Natural killer cell (primary cell): ENCODE measurements around the gene TAS2R16. TPM values are rescaled to one million over a fixed set of nuclear protein-coding genes. Genes with fewer than 3 reads are reported as not detected.

Experiments used
- ATAC-seq, 3 donors: fragments of 150-1000 bp in 2 of 3; fragments of 200-7000 bp in 1 of 3; cut with Tn5 transposase; 1 replicate in 1 of 3; 2 replicates in 2 of 3; pipeline ENCODE4 v1.10.0; 2021; ENCODE audit warnings: mild to moderate bottlenecking in 2 of 3, moderate library complexity in 2 of 3
- DNase-seq, 2 donors: peaks; one replicate each; pipeline versions ENCODE4 v3.0.0 to v3.0.0-alpha.2; 2013 to 2021; ENCODE audit warnings: mixed read lengths in 1 of 2
- H3K27ac ChIP-seq: one replicate; pipeline ENCODE4 v1.5.1; 2013; ENCODE audit warnings: mild to moderate bottlenecking, low read length
- H3K27me3 ChIP-seq: one replicate; pipeline ENCODE4 v1.6.1; 2013; ENCODE audit warnings: low read length; ENCODE audit not compliant: control insufficient read depth, insufficient read depth
- H3K36me3 ChIP-seq: one replicate; pipeline ENCODE4 v1.6.1; 2013; ENCODE audit warnings: low read length; ENCODE audit not compliant: control insufficient read depth, insufficient read depth
- H3K4me1 ChIP-seq: one replicate; pipeline ENCODE4 v1.6.1; 2013; ENCODE audit warnings: low read length; ENCODE audit not compliant: control insufficient read depth, insufficient read depth
- H3K4me3 ChIP-seq: one replicate; pipeline ENCODE4 v1.5.1; 2013; ENCODE audit warnings: low read length
- H3K9me3 ChIP-seq: one replicate; pipeline ENCODE4 v1.6.1; 2013; ENCODE audit warnings: low read length; ENCODE audit not compliant: control insufficient read depth, insufficient read depth
- H3K27ac Mint-ChIP-seq, 2 donors: one replicate each; pipeline ENCODE4 v1.8.0; 2022; ENCODE audit warnings: mild to moderate bottlenecking in 2 of 2, mixed read lengths in 2 of 2, moderate library complexity in 1 of 2
- H3K27me3 Mint-ChIP-seq, 2 donors: one replicate each; pipeline ENCODE4 v1.8.0; 2022; ENCODE audit warnings: low read depth in 2 of 2, mixed read lengths in 2 of 2
- H3K36me3 Mint-ChIP-seq: one replicate; pipeline ENCODE4 v1.8.0; 2022; ENCODE audit warnings: mixed read lengths
- H3K4me1 Mint-ChIP-seq, 2 donors: one replicate each; pipeline ENCODE4 v1.8.0; 2022; ENCODE audit warnings: mixed read lengths in 2 of 2
- H3K4me3 Mint-ChIP-seq: one replicate; pipeline ENCODE4 v1.8.0; 2022; ENCODE audit warnings: mild to moderate bottlenecking, moderate library complexity, mixed read lengths
- H3K9me3 Mint-ChIP-seq, 2 donors: one replicate each; pipeline ENCODE4 v1.8.0; 2022; ENCODE audit warnings: mixed read lengths in 2 of 2
- CTCF ChIP-seq: fragments of 200-600 bp; IDR thresholded peaks from one replicate; pipeline ENCODE4 v1.8.0; 2022; ENCODE audit warnings: antibody characterized with exemption
- WGBS: methylation state at CpG from one replicate; pipeline ENCODE4 v1.1.7; 2013; ENCODE audit warnings: missing lambda C conversion rate; ENCODE audit not compliant: insufficient coverage; 5-methylcytosine and 5-hydroxymethylcytosine counted together
- intact Hi-C: fragments of 100-400 bp; cut with micrococcal nuclease; formaldehyde crosslinking; loops from one replicate; pipeline ENCODE4 v1.14.2; 2022
- total RNA-seq, 4 donors: library from RNA; stranded (reverse); fragments of 120-200 nt in 1 of 4; gene quantifications; one replicate each; pipeline versions ENCODE4 v1.2.3 to v1.2.4, GENCODE V29; 2013 to 2022

TAS2R16 gene
- total RNA-seq, 3 donors from 2014 or later (not counting 1 experiment from before 2014, with no cell fraction given): not detected

DNA sequence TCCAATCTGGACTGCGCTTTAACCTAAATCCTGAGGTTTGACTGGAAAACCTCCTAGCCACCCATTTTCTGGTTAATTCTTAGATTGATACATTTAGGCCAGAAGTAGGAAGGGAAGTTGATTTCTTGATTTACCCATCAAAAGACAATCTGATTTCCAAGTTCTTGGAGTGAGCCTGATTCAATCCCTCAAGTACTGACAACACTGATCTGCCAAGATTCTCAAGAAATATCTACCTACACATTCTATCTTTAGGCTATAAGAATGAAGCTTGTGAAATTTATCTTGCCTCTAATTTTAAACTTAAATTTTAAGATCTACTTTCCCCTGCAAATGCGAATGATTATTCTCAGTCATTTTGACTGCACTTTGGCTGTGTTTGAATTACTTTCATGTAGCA lies 5.9 kb downstream of the TAS2R16 start:
- Mint-ChIP-seq H3K36me3 (no peaks in the 10 kb centered on the region), H3K4me3 (no peak overlapping the region), H3K27me3 (no peaks in the 10 kb centered on the region), H3K4me1 (no peaks in the 10 kb centered on the region), H3K27ac (no peak overlapping the region), H3K9me3 (peaks cover 14 to 27% of the 10 kb centered on the region in 2 donors)
- Histone ChIP-seq H3K9me3 (no peaks in the 10 kb centered on the region), H3K36me3 (no peaks in the 10 kb centered on the region), H3K27ac (no peak overlapping the region), H3K4me1 (no peaks in the 10 kb centered on the region), H3K4me3 (no peak overlapping the region), H3K27me3 (no peaks in the 10 kb centered on the region)
- DNase-seq (no peak), ATAC-seq (no peak)
- intact Hi-C loops: no loop called here
- TF ChIP-seq CTCF: no peak
- 80% methylated on average over 1 of the region's 2 CpGs for WGBS

- Histone ChIP-seq H3K4me3 (no peak overlapping the region), H3K27me3 (no peaks in the 10 kb centered on the region), H3K9me3 (no peaks in the 10 kb centered on the region), H3K27ac (no peak overlapping the region), H3K4me1 (no peaks in the 10 kb centered on the region), H3K36me3 (no peaks in the 10 kb centered on the region)
- no peak for TF ChIP-seq CTCF
- no peak overlapping the region for H3K27ac Mint-ChIP-seq
- ATAC-seq (no peak), DNase-seq (no peak)
- 75% methylated on average over 6 of the region's 6 CpGs for WGBS
- no peaks in the 10 kb centered on the region for H3K36me3 Mint-ChIP-seq
- H3K9me3 Mint-ChIP-seq: peaks cover 10 to 29% of the 10 kb centered on the region in 2 donors
- no peak overlapping the region for H3K4me3 Mint-ChIP-seq
- H3K27me3 Mint-ChIP-seq: no peaks in the 10 kb centered on the region
- no peaks in the 10 kb centered on the region for H3K4me1 Mint-ChIP-seq
- intact Hi-C loops: no loop called here
Measured at GRCh38 chr7:122989041-122989440, 6.5 kb downstream of the TAS2R16 start.

- Mint-ChIP-seq H3K27me3 (no peaks in the 10 kb centered on the region), H3K4me3 (no peak overlapping the region), H3K36me3 (no peaks in the 10 kb centered on the region), H3K9me3 (peaks cover 5 to 24% of the 10 kb centered on the region in 2 donors), H3K4me1 (no peaks in the 10 kb centered on the region), H3K27ac (no peak overlapping the region)
- Histone ChIP-seq H3K9me3 (no peaks in the 10 kb centered on the region), H3K4me1 (no peaks in the 10 kb centered on the region), H3K4me3 (no peak overlapping the region), H3K27ac (no peak overlapping the region), H3K27me3 (no peaks in the 10 kb centered on the region), H3K36me3 (no peaks in the 10 kb centered on the region)
- intact Hi-C loops: no loop called here
- no peak for ATAC-seq
- no peak for DNase-seq
- no peak for TF ChIP-seq CTCF
- 49% methylated on average over 4 of the region's 4 CpGs for WGBS
Measured at GRCh38 chr7:122988333-122988732, 7.2 kb downstream of the TAS2R16 start.

DNA sequence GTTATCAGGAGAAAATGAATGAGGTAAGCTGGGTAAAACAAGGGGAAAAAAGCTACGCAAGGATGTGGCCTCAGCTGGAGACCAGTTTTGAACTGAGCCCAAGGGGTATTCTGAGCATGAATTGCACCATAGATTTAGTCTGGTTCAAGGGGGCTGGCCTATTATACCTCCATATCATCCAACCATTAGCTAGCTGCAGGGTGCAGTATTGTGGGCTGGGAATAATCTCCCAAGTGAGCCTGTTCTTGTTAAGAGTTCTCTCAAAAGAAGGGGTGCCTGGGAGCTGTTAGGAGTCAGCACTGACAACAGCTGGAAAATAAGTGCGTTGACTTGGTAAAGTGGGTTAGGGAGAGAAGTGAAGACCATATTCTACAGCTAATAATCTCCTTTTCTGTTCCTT lies 8.0 kb downstream of the TAS2R16 start:
- intact Hi-C loops: no loop called here
- Mint-ChIP-seq H3K4me1 (no peaks in the 10 kb centered on the region), H3K4me3 (no peak overlapping the region)

More for the DNA sequence above, 8.0 kb downstream of the TAS2R16 start:
- Histone ChIP-seq H3K36me3 (no peaks in the 10 kb centered on the region), H3K27me3 (no peaks in the 10 kb centered on the region), H3K27ac (no peak overlapping the region), H3K4me3 (no peak overlapping the region), H3K9me3 (no peaks in the 10 kb centered on the region), H3K4me1 (no peaks in the 10 kb centered on the region)
- ATAC-seq (no peak), DNase-seq (no peak)
- Mint-ChIP-seq H3K9me3 (peaks cover 2 to 22% of the 10 kb centered on the region in 2 donors), H3K27ac (no peak overlapping the region), H3K27me3 (no peaks in the 10 kb centered on the region), H3K36me3 (no peaks in the 10 kb centered on the region)
- WGBS: 90% methylated on average over 2 of the region's 2 CpGs
- no peak for TF ChIP-seq CTCF
